H1 (cell line): ENCODE measurements around the gene CACNA2D3. TPM values are rescaled to one million over a fixed set of nuclear protein-coding genes. Genes with fewer than 3 reads are reported as not detected.

Source experiments
- CTCF ChIA-PET: fragments of 300-600 bp; sonication (Branson Sonifier 250); formaldehyde crosslinking; loops from one replicate; lab custom pipeline; 2021; ENCODE audit not compliant: partially characterized antibody; lab: Charles Lee
- POLR2A ChIA-PET: fragments of 300-600 bp; sonication (Branson Sonifier 250); formaldehyde crosslinking; loops from one replicate; lab custom pipeline; 2021; ENCODE audit warnings: inconsistent platforms; ENCODE audit not compliant: partially characterized antibody; lab: Charles Lee
- DNase-seq, 2 experiments: peaks; one replicate each; pipeline versions ENCODE4 v3.0.0 to v3.0.0-alpha.2; 2010 to 2022; ENCODE audit warnings: low spot score in 2 of 2, low read depth in 1 of 2, mixed read lengths in 1 of 2
- FAIRE-seq: peaks from 2 replicates; lab custom pipeline; 2011; peaks lifted over from hg19 to GRCh38; lab: Jason Lieb, UNC
- H2AFZ ChIP-seq: 2 replicates; pipeline ENCODE4 v1.8.1; 2012; ENCODE audit warnings: low read length, inconsistent platforms
- H2AK5ac ChIP-seq: 2 replicates; pipeline ENCODE4 v1.6.1; 2013; ENCODE audit warnings: low read depth, low read length
- H2BK120ac ChIP-seq: replicated peaks from 2 replicates; pipeline ENCODE3; 2013; ENCODE audit warnings: low read depth, low read length, inconsistent platforms
- H2BK12ac ChIP-seq: 2 replicates; pipeline ENCODE4 v1.6.1; 2013; ENCODE audit warnings: low read depth, low read length
- H2BK15ac ChIP-seq: 2 replicates; pipeline ENCODE4 v1.6.1; 2013; ENCODE audit warnings: low read length
- H2BK20ac ChIP-seq: 2 replicates; pipeline ENCODE4 v1.6.1; 2013; ENCODE audit warnings: low read length
- H2BK5ac ChIP-seq: 2 replicates; pipeline ENCODE4 v1.6.1; 2013; ENCODE audit warnings: low read depth, low read length
- H3K14ac ChIP-seq: 2 replicates; pipeline ENCODE4 v1.6.1; 2013; ENCODE audit warnings: inconsistent platforms; ENCODE audit not compliant: insufficient read length
- H3K18ac ChIP-seq: 2 replicates; pipeline ENCODE4 v1.6.1; 2013; ENCODE audit warnings: low read length; ENCODE audit errors: extremely low read depth
- H3K23ac ChIP-seq: 2 replicates; pipeline ENCODE4 v1.6.1; 2013; ENCODE audit warnings: inconsistent platforms; ENCODE audit not compliant: insufficient read length
- H3K23me2 ChIP-seq: 2 replicates; pipeline ENCODE4 v1.6.1; 2013; ENCODE audit warnings: low read depth, low read length
- H3K27ac ChIP-seq: 2 replicates; pipeline ENCODE4 v1.6.1; 2011; ENCODE audit warnings: low read depth, low read length, inconsistent platforms
- H3K27me3 ChIP-seq, 4 experiments: replicated peaks in 1 of 4; 1 replicate in 1 of 4; 2 replicates in 3 of 4; pipeline versions ENCODE4 v1.6.1 to v1.8.1; 2011 to 2013; ENCODE audit warnings: low read length in 3 of 4, mild to moderate bottlenecking in 3 of 4, inconsistent platforms in 2 of 4, mixed read lengths in 2 of 4, moderate library complexity in 1 of 4; ENCODE audit not compliant: control insufficient read depth in 3 of 4, insufficient read depth in 3 of 4; ENCODE audit errors: extremely low read depth in 1 of 4
- H3K36me3 ChIP-seq, 4 experiments: 2 replicates each; pipeline versions ENCODE4 v1.6.1 to v1.8.1; 2011 to 2013; ENCODE audit warnings: mild to moderate bottlenecking in 4 of 4, low read length in 3 of 4, moderate library complexity in 2 of 4, control low read depth in 1 of 4, inconsistent platforms in 1 of 4; ENCODE audit not compliant: insufficient read depth in 4 of 4, control insufficient read depth in 2 of 4
- H3K4ac ChIP-seq: replicated peaks from 2 replicates; pipeline ENCODE3; 2013; ENCODE audit warnings: low read length, low read depth, mixed read lengths, inconsistent platforms; ENCODE audit not compliant: insufficient read length
- H3K4me1 ChIP-seq, 4 experiments: replicated peaks in 1 of 4; 1 replicate in 1 of 4; 2 replicates in 3 of 4; pipeline versions ENCODE4 v1.6.1 to v1.8.1; 2011 to 2013; ENCODE audit warnings: low read length in 3 of 4, inconsistent platforms in 2 of 4, mixed read lengths in 1 of 4; ENCODE audit not compliant: insufficient read depth in 4 of 4, control insufficient read depth in 3 of 4
- H3K4me2 ChIP-seq, 2 experiments: 2 replicates each; pipeline versions ENCODE4 v1.6.1 to v1.8.1; 2011 to 2013; ENCODE audit warnings: low read depth in 2 of 2, low read length in 2 of 2, control low read depth in 1 of 2, inconsistent platforms in 1 of 2, mild to moderate bottlenecking in 1 of 2; ENCODE audit not compliant: insufficient read depth in 1 of 2
- H3K4me3 ChIP-seq, 4 experiments: fragments of 200-600, 300-600 bp in 1 of 4; sonication (generic), shearing (Covaris generic), sonication (Bioruptor Twin) in 1 of 4; 2 replicates each; pipeline versions ENCODE4 v1.5.1 to v1.8.1; 2011 to 2016; ENCODE audit warnings: low read length in 4 of 4, low read depth in 3 of 4, control low read depth in 2 of 4, inconsistent platforms in 2 of 4, mild to moderate bottlenecking in 2 of 4, mixed read lengths in 1 of 4, moderate library complexity in 1 of 4; ENCODE audit not compliant: insufficient read depth in 2 of 4; ENCODE audit errors: extremely low read depth in 1 of 4
- H3K56ac ChIP-seq: replicated peaks from 2 replicates; pipeline ENCODE3; 2013; ENCODE audit warnings: low read depth, mild to moderate bottlenecking, mixed read lengths, low read length, inconsistent platforms; ENCODE audit not compliant: insufficient read length
- H3K79me1 ChIP-seq: 2 replicates; pipeline ENCODE4 v1.6.1; 2013; ENCODE audit warnings: low read depth, low read length, control low read depth
- H3K79me2 ChIP-seq, 2 experiments: 2 replicates each; pipeline versions ENCODE4 v1.6.1 to v1.8.1; 2012 to 2013; ENCODE audit warnings: low read length in 2 of 2, mild to moderate bottlenecking in 2 of 2, inconsistent platforms in 1 of 2; ENCODE audit not compliant: insufficient read depth in 2 of 2, control insufficient read depth in 1 of 2
- H3K9ac ChIP-seq, 4 experiments: replicated peaks in 1 of 4; 1 replicate in 1 of 4; 2 replicates in 3 of 4; pipeline versions ENCODE4 v1.6.1 to v1.8.1; 2011 to 2013; ENCODE audit warnings: low read depth in 3 of 4, low read length in 3 of 4, control low read depth in 2 of 4, mild to moderate bottlenecking in 2 of 4, moderate library complexity in 2 of 4, inconsistent platforms in 1 of 4; ENCODE audit errors: extremely low read depth in 1 of 4
- H3K9me3 ChIP-seq, 2 experiments: 2 replicates each; pipeline versions ENCODE4 v1.6.1 to v1.8.1; 2012 to 2013; ENCODE audit warnings: mild to moderate bottlenecking in 2 of 2, moderate library complexity in 2 of 2, control low read depth in 1 of 2, inconsistent platforms in 1 of 2, low read depth in 1 of 2, low read length in 1 of 2, mixed read lengths in 1 of 2; ENCODE audit not compliant: insufficient read depth in 2 of 2
- H4K20me1 ChIP-seq, 2 experiments: replicated peaks in 1 of 2; 2 replicates each; pipeline versions ENCODE3 to v1.8.1; 2011 to 2013; ENCODE audit warnings: inconsistent platforms in 2 of 2, low read length in 2 of 2, mild to moderate bottlenecking in 1 of 2; ENCODE audit not compliant: insufficient read depth in 2 of 2, control insufficient read depth in 1 of 2
- H4K5ac ChIP-seq: 2 replicates; pipeline ENCODE4 v1.6.1; 2013; ENCODE audit warnings: low read length, low read depth, mixed read lengths, inconsistent platforms; ENCODE audit not compliant: insufficient read length
- H4K8ac ChIP-seq: 2 replicates; pipeline ENCODE4 v1.8.0; 2013; ENCODE audit warnings: mild to moderate bottlenecking, moderate library complexity, low read length, inconsistent platforms; ENCODE audit not compliant: insufficient read depth; ENCODE audit errors: extremely low read depth
- H4K91ac ChIP-seq: replicated peaks from 2 replicates; pipeline ENCODE3; 2013; ENCODE audit warnings: low read length, mixed read lengths, inconsistent platforms; ENCODE audit not compliant: insufficient read length
- CHD2 ChIP-seq: IDR thresholded peaks from 2 replicates; pipeline ENCODE4 v1.6.1; 2012; ENCODE audit warnings: low read length, improper control_type of control experiment
- CREB1 ChIP-seq: IDR thresholded peaks from 2 replicates; pipeline ENCODE4 v1.6.1; 2012; ENCODE audit warnings: inconsistent platforms
- EGR1 ChIP-seq: IDR thresholded peaks from 2 replicates; pipeline ENCODE4 v1.6.1; 2011; ENCODE audit warnings: low read depth, low read length, borderline replicate concordance
- GTF2F1 ChIP-seq: IDR thresholded peaks from 2 replicates; pipeline ENCODE4 v1.6.1; 2012; ENCODE audit warnings: low read depth, low read length, improper control_type of control experiment, borderline replicate concordance
- HDAC2 ChIP-seq, 2 experiments: fragments of 300-600 bp in 1 of 2; sonication (generic) in 1 of 2; IDR thresholded peaks; 2 replicates each; pipeline ENCODE4 v1.6.1; 2011 to 2012; ENCODE audit warnings: low read depth in 2 of 2, low read length in 2 of 2, mild to moderate bottlenecking in 2 of 2, moderate library complexity in 2 of 2, borderline replicate concordance in 1 of 2, inconsistent platforms in 1 of 2
- POLR2AphosphoS5 ChIP-seq: IDR thresholded peaks from 2 replicates; pipeline ENCODE4 v1.6.1; 2011; ENCODE audit warnings: low read depth, low read length
- SIN3A ChIP-seq, 2 experiments: IDR thresholded peaks in 1 of 2; conservative IDR thresholded peaks in 1 of 2; 2 replicates each; pipeline ENCODE4 v1.6.1; 2011 to 2012; ENCODE audit warnings: low read length in 2 of 2, improper control_type of control experiment in 1 of 2, low read depth in 1 of 2, mild to moderate bottlenecking in 1 of 2
- TBP ChIP-seq: IDR thresholded peaks from 2 replicates; pipeline ENCODE4 v1.6.1; 2011; ENCODE audit warnings: low read depth, low read length, improper control_type of control experiment
- TEAD4 ChIP-seq: IDR thresholded peaks from 2 replicates; pipeline ENCODE4 v1.6.1; 2012; ENCODE audit warnings: low read depth, low read length, inconsistent platforms, mixed read lengths
- WGBS, 2 experiments: shearing (Covaris generic) in 1 of 2; methylation state at CpG; one replicate each; pipeline versions ENCODE4 v1.1.6 to v1.1.7; 2013 to 2015; ENCODE audit warnings: low lambda C conversion rate in 2 of 2, mixed read lengths in 2 of 2, inconsistent platforms in 1 of 2, low coverage in 1 of 2, missing lambda C conversion rate in 1 of 2; ENCODE audit not compliant: insufficient replicate concordance in 2 of 2, insufficient coverage in 1 of 2, insufficient read length in 1 of 2; ENCODE audit errors: extremely low coverage in 1 of 2, missing lambda C conversion rate in 1 of 2; 5-methylcytosine and 5-hydroxymethylcytosine counted together
- polyA plus RNA-seq, 7 experiments: library from polyadenylated mRNA; depleted of rRNA in 3 of 7; stranded (reverse) in 5 of 7; unstranded in 2 of 7; fragments of >200 nt in 5 of 7; fragments of 200-250 nt in 2 of 7; gene quantifications; 1 replicate in 5 of 7; 2 replicates in 1 of 7; 4 replicates in 1 of 7; pipeline versions ENCODE4 v1.2.1 to v1.2.3, GENCODE V29; 2011 to 2013; ENCODE audit warnings: missing spikeins in 2 of 7, mixed read lengths in 2 of 7
- total RNA-seq: library from RNA; stranded (reverse); fragmentation: NEBNext Ultra II Directional; extraction: Animal tissue kit (Norgen Biotek cat#: 25700); gene quantifications from 2 replicates; pipeline ENCODE4 v1.2.1, GENCODE V29; 2021
- TF ChIP-seq, protein P1 (sequence below): IDR thresholded peaks from 2 replicates; pipeline ENCODE4 v1.6.1; 2011; ENCODE audit warnings: low read depth, mild to moderate bottlenecking, low read length; ENCODE audit not compliant: insufficient read depth
- TF ChIP-seq, protein P2 (sequence below): IDR thresholded peaks from 2 replicates; pipeline ENCODE4 v1.6.1; 2012; ENCODE audit warnings: low read length, inconsistent platforms

The CACNA2D3 gene
- total and polyA plus RNA-seq, 2 of the 8 experiments (the other 6 are each of a cell fraction or from before 2014, with no cell fraction given): 1.5 to 1.8 TPM

DNA sequence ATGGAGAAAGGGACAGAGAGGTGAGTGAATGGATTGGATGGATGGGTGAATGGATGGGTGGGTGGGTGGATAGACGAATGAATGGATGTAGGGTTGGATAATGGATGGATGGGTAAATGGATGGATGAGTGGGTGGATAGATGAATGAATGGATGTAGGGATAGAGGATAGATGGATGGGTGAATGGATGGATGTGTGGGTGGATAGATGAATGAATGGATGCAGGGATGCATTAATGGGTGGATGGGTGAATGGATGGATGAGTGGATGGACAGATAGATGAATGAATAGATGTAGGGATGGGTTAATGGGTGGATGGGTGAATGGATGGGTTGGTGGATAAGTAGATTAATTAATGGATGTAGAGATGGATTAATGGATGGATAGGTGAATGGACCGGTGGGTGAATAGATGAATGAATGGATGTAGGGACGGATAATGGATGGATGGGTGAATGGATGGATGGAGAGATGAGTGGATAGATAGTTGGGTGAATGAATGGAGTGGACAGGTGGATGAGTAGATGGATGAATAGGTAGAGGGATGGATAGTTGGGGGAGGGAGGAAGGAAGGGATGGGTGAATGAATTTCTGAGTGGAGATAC lies 28.6 kb downstream of the CACNA2D3 start:
- Histone ChIP-seq H3K4ac (no peak overlapping the region), H3K14ac (no peak overlapping the region), H3K9ac (no peak overlapping the region), H2AK5ac (no peak overlapping the region), H3K4me2 (no peak overlapping the region), H2AFZ (no peak overlapping the region), H3K56ac (peak overlapping the region; percentile 65), H4K8ac (no peak overlapping the region), H3K9me3 (no peaks in the 10 kb centered on the region), H3K79me1 (no peaks in the 10 kb centered on the region), H2BK120ac (no peak overlapping the region), H3K27ac (no peak overlapping the region), H2BK12ac (no peak overlapping the region), H4K5ac (no peak overlapping the region), H3K18ac (no peak overlapping the region), H2BK15ac (no peak overlapping the region), H3K4me1 (peaks cover 0 to 3% (median 0%) of the 10 kb centered on the region in 4 experiments; a peak in 2 of 7 replicates), H2BK20ac (no peak overlapping the region), H2BK5ac (no peak overlapping the region), H3K36me3 (no peaks in the 10 kb centered on the region), H3K23me2 (peaks cover 8% of the 10 kb centered on the region; the same call in 1 of the 2 replicates), H3K79me2 (no peaks in the 10 kb centered on the region), H3K4me3 (no peak overlapping the region), H4K20me1 (peaks cover 0 to 3% of the 10 kb centered on the region in 2 experiments), H3K23ac (no peak overlapping the region), H4K91ac (no peak overlapping the region), H3K27me3 (no peaks in the 10 kb centered on the region)
- WGBS, 2 experiments: 87 to 100% methylated on average over 3 of the region's 3 CpGs
- POLR2A ChIA-PET: no interaction called here
- CTCF ChIA-PET: interaction anchor here (0.6 kb wide), 1 partner anchor 53 kb away, joined by 3 read pairs; no protein-coding TSS in a partner anchor
- DNase-seq: no peak
- FAIRE-seq: no peak
- TF ChIP-seq, protein P1, sequence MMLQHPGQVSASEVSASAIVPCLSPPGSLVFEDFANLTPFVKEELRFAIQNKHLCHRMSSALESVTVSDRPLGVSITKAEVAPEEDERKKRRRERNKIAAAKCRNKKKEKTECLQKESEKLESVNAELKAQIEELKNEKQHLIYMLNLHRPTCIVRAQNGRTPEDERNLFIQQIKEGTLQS: no peak
- TF ChIP-seq SIN3A (conservative IDR thresholded peaks at IDR 0.05 in 1 of 2, IDR thresholded peaks at IDR 0.05 in 1 of 2; ENCODE audit: low read depth in 1 of 2, low read length in 2 of 2) (no peak), TBP (no peak), TEAD4 (no peak), POLR2AphosphoS5 (no peak), CHD2 (no peak), CREB1 (no peak), GTF2F1 (no peak), EGR1 (no peak), HDAC2 (IDR thresholded peaks at IDR 0.05; ENCODE audit: borderline replicate concordance in 1 of 2, low read depth in 2 of 2, low read length in 2 of 2) (no peak)
- TF ChIP-seq, protein P2, sequence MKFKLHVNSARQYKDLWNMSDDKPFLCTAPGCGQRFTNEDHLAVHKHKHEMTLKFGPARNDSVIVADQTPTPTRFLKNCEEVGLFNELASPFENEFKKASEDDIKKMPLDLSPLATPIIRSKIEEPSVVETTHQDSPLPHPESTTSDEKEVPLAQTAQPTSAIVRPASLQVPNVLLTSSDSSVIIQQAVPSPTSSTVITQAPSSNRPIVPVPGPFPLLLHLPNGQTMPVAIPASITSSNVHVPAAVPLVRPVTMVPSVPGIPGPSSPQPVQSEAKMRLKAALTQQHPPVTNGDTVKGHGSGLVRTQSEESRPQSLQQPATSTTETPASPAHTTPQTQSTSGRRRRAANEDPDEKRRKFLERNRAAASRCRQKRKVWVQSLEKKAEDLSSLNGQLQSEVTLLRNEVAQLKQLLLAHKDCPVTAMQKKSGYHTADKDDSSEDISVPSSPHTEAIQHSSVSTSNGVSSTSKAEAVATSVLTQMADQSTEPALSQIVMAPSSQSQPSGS: no peak
